ENCODE measurements around the gene ENTHD1. TPM values are rescaled to one million over a fixed set of nuclear protein-coding genes. Genes with fewer than 3 reads are reported as not detected.

The ENTHD1 gene
- polyA plus RNA-seq, 1 donor from 2014 or later: not detected

DNA sequence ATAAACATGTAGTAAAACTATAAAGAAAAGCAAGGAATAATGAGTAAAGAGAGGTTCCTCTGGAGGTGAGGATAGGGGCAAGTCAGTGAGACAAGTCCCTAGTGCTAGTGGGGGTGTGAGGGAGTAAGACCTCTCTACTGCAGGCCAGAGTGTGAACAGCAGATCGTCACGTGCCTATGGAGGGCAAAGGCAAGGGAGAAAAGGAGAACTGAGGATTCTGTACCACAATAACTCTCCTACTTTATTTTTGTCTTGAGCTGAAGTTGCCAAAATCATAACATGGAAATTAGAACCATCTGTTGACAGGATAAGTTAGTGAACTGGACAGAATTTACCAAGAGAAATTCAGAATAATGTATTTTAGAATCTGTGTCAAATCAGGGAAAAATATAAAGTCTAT lies 77.6 kb downstream of the ENTHD1 start:
- H4K20me1 ChIP-seq (ENCODE audit: insufficient read depth): no peaks in the 10 kb centered on the region
- H3K4me3 ChIP-seq (ENCODE audit: low read length): no peak overlapping the region
- no peak overlapping the region for H3K9ac ChIP-seq (ENCODE audit: low read length)
- TF ChIP-seq, protein P1, sequence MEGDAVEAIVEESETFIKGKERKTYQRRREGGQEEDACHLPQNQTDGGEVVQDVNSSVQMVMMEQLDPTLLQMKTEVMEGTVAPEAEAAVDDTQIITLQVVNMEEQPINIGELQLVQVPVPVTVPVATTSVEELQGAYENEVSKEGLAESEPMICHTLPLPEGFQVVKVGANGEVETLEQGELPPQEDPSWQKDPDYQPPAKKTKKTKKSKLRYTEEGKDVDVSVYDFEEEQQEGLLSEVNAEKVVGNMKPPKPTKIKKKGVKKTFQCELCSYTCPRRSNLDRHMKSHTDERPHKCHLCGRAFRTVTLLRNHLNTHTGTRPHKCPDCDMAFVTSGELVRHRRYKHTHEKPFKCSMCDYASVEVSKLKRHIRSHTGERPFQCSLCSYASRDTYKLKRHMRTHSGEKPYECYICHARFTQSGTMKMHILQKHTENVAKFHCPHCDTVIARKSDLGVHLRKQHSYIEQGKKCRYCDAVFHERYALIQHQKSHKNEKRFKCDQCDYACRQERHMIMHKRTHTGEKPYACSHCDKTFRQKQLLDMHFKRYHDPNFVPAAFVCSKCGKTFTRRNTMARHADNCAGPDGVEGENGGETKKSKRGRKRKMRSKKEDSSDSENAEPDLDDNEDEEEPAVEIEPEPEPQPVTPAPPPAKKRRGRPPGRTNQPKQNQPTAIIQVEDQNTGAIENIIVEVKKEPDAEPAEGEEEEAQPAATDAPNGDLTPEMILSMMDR (IDR thresholded peaks at IDR 0.05; ENCODE audit: poor library complexity, severe bottlenecking): no peak
- TF ChIP-seq POLR2AphosphoS5 (IDR thresholded peaks at IDR 0.05): no peak
- no peak for TF ChIP-seq SMC3 (conservative IDR thresholded peaks at IDR 0.05; ENCODE audit: poor library complexity)
- TF ChIP-seq RAD21 (conservative IDR thresholded peaks at IDR 0.05): no peak
- no peak for TF ChIP-seq MXI1 (conservative IDR thresholded peaks at IDR 0.05; ENCODE audit: poor library complexity, severe bottlenecking)
- no peak for TF ChIP-seq TAF1 (IDR thresholded peaks at IDR 0.05; ENCODE audit: low read depth)
- no peak for TF ChIP-seq EP300 (conservative IDR thresholded peaks at IDR 0.05; ENCODE audit: poor library complexity, severe bottlenecking)
- TF ChIP-seq EZH2 (IDR thresholded peaks at IDR 0.05; ENCODE audit: borderline replicate concordance, insufficient read depth, low read length, poor library complexity, severe bottlenecking): no peak
- no peak overlapping the region for H2AFZ ChIP-seq (ENCODE audit: low read depth, low read length)
- no peak overlapping the region for H3K27ac ChIP-seq (ENCODE audit: low read length)
- no peaks in the 10 kb centered on the region for H3K79me2 ChIP-seq (replicated peaks; ENCODE audit: insufficient read depth, low read length)
- H3F3A ChIP-seq (ENCODE audit: insufficient read depth, low read length, poor library complexity, severe bottlenecking): no peaks in the 10 kb centered on the region
- H3K9me2 ChIP-seq (ENCODE audit: insufficient read depth, low read length): no peaks in the 10 kb centered on the region
- H3K27me3 ChIP-seq (ENCODE audit: insufficient read depth, low read depth, low read length): no peaks in the 10 kb centered on the region
- H3K36me3 ChIP-seq (ENCODE audit: insufficient read depth, low read length): no peaks in the 10 kb centered on the region
- no peaks in the 10 kb centered on the region for H3K9me3 ChIP-seq (ENCODE audit: low read length)
- no peak overlapping the region for H3K4me2 ChIP-seq (ENCODE audit: low read length)

DNA sequence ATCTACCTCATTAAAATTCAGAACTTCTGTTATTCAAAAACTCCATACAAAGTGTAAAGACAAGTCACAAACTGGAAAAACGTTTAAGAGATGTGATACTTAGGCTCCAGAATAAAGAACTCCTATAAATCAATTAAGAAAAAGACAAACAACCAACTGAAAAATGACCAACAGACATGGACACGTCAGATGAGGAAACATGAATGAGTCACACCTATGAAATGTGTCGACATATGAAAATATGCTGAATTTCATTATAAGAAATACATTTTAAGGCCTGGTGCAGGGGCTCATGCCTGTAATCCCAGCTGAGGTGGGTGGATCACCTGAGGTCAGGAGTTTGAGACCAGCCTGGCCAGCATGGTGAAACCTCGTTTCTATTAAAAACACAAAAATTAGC lies 78.7 kb downstream of the ENTHD1 start:
- Histone ChIP-seq H3K4me2 (ENCODE audit: low read length) (no peak overlapping the region), H3K9me3 (ENCODE audit: low read length) (no peaks in the 10 kb centered on the region), H3K36me3 (ENCODE audit: insufficient read depth, low read length) (no peaks in the 10 kb centered on the region), H4K20me1 (ENCODE audit: insufficient read depth) (no peaks in the 10 kb centered on the region), H2AFZ (ENCODE audit: low read depth, low read length) (no peak overlapping the region), H3K9ac (ENCODE audit: low read length) (no peak overlapping the region), H3F3A (ENCODE audit: insufficient read depth, low read length, poor library complexity, severe bottlenecking) (no peaks in the 10 kb centered on the region), H3K79me2 (replicated peaks; ENCODE audit: insufficient read depth, low read length) (no peaks in the 10 kb centered on the region), H3K4me3 (ENCODE audit: low read length) (no peak overlapping the region), H3K27ac (ENCODE audit: low read length) (no peak overlapping the region), H3K9me2 (ENCODE audit: insufficient read depth, low read length) (no peaks in the 10 kb centered on the region), H3K27me3 (ENCODE audit: insufficient read depth, low read depth, low read length) (no peaks in the 10 kb centered on the region)
- TF ChIP-seq EP300 (conservative IDR thresholded peaks at IDR 0.05; ENCODE audit: poor library complexity, severe bottlenecking) (no peak), TAF1 (IDR thresholded peaks at IDR 0.05; ENCODE audit: low read depth) (no peak), EZH2 (IDR thresholded peaks at IDR 0.05; ENCODE audit: borderline replicate concordance, insufficient read depth, low read length, poor library complexity, severe bottlenecking) (no peak)
- TF ChIP-seq, protein P1 (IDR thresholded peaks at IDR 0.05; ENCODE audit: poor library complexity, severe bottlenecking): no peak
- TF ChIP-seq, protein P2, sequence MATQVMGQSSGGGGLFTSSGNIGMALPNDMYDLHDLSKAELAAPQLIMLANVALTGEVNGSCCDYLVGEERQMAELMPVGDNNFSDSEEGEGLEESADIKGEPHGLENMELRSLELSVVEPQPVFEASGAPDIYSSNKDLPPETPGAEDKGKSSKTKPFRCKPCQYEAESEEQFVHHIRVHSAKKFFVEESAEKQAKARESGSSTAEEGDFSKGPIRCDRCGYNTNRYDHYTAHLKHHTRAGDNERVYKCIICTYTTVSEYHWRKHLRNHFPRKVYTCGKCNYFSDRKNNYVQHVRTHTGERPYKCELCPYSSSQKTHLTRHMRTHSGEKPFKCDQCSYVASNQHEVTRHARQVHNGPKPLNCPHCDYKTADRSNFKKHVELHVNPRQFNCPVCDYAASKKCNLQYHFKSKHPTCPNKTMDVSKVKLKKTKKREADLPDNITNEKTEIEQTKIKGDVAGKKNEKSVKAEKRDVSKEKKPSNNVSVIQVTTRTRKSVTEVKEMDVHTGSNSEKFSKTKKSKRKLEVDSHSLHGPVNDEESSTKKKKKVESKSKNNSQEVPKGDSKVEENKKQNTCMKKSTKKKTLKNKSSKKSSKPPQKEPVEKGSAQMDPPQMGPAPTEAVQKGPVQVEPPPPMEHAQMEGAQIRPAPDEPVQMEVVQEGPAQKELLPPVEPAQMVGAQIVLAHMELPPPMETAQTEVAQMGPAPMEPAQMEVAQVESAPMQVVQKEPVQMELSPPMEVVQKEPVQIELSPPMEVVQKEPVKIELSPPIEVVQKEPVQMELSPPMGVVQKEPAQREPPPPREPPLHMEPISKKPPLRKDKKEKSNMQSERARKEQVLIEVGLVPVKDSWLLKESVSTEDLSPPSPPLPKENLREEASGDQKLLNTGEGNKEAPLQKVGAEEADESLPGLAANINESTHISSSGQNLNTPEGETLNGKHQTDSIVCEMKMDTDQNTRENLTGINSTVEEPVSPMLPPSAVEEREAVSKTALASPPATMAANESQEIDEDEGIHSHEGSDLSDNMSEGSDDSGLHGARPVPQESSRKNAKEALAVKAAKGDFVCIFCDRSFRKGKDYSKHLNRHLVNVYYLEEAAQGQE (IDR thresholded peaks at IDR 0.05; ENCODE audit: borderline replicate concordance): no peak
